ENCODE results near the gene TIMP4.
A peak's percentile ranks its signal among the peaks of the same experiment; 100 is the strongest.

TIMP4 gene

GRCh38 chr3:12184541-12184940 lies 25.8 kb upstream of the TIMP4 start:
- no peak for DNase-seq

GRCh38 chr3:12182687-12183441 lies 24.2 kb upstream of the TIMP4 start:
- DNase-seq, result no peak

GRCh38 chr3:12181806-12182205 lies 23.1 kb upstream of the TIMP4 start:
- DNase-seq, result no peak

- no peak for DNase-seq
These were observed 22.6 kb upstream of the TIMP4 start for GRCh38 chr3:12181301-12181700.

GRCh38 chr3:12180631-12181030 lies 21.9 kb upstream of the TIMP4 start:
- no peak for DNase-seq

- DNase-seq, result peak in 1 of 2 donors; percentile 24
These were observed 21.5 kb upstream of the TIMP4 start for GRCh38 chr3:12180218-12180617.

- no peak for DNase-seq
These were observed 20.7 kb upstream of the TIMP4 start for GRCh38 chr3:12179441-12179840.

GRCh38 chr3:12178091-12178820 lies 19.5 kb upstream of the TIMP4 start:
- peak in 1 of 2 donors; percentile 46 for DNase-seq

GRCh38 chr3:12177126-12177525 lies 18.4 kb upstream of the TIMP4 start:
- no peak for DNase-seq

- DNase-seq, result peak; percentile 12 to 46
These were observed 17.2 kb upstream of the TIMP4 start for GRCh38 chr3:12175844-12176453.

GRCh38 chr3:12175137-12175593 lies 16.5 kb upstream of the TIMP4 start:
- DNase-seq, result no peak

- peak in 1 of 2 donors; percentile 34 for DNase-seq
These were observed 11.5 kb upstream of the TIMP4 start for GRCh38 chr3:12170207-12170606.

- no peak for DNase-seq
These were observed 7.2 kb upstream of the TIMP4 start for GRCh38 chr3:12165909-12166308.

- no peak for DNase-seq
These were observed 502 bp upstream of the TIMP4 start for GRCh38 chr3:12159227-12159601.

- DNase-seq, result no peak
These were observed 1.7 kb downstream of the TIMP4 start for GRCh38 chr3:12157026-12157425.

- no peak for DNase-seq
These were observed 2.9 kb downstream of the TIMP4 start for GRCh38 chr3:12155828-12156227.

GRCh38 chr3:12155264-12155663 lies 3.4 kb downstream of the TIMP4 start:
- DNase-seq, result no peak

GRCh38 chr3:12154151-12154550 lies 4.6 kb downstream of the TIMP4 start:
- no peak for DNase-seq

GRCh38 chr3:12150112-12150511 lies 8.6 kb downstream of the TIMP4 start:
- DNase-seq, result no peak

- no peak for DNase-seq
These were observed 9.7 kb downstream of the TIMP4 start for GRCh38 chr3:12149029-12149428.

- DNase-seq, result no peak
These were observed 10.3 kb downstream of the TIMP4 start for GRCh38 chr3:12148183-12148940.

GRCh38 chr3:12147049-12147780 lies 11.5 kb downstream of the TIMP4 start:
- no peak for DNase-seq
